Upper lobe of left lung (tissue), 4 donors: ENCODE measurements around the gene RASAL2.

Source experiments
- CTCF ChIP-seq, 6 experiments: fragments of 450-650 bp in 4 of 6; fragments of 200-600 bp in 2 of 6; sonication (generic) in 2 of 6; IDR thresholded peaks; one replicate each; pipeline ENCODE4 v1.5.1; 2016 to 2019; ENCODE audit warnings: antibody characterized with exemption in 6 of 6
- POLR2A ChIP-seq, 4 donors: fragments of 450-650 bp; IDR thresholded peaks; one replicate each; pipeline ENCODE4 v1.5.1; 2016 to 2017; ENCODE audit warnings: antibody characterized with exemption in 4 of 4, mild to moderate bottlenecking in 2 of 4
- POLR2AphosphoS5 ChIP-seq, 2 donors: sonication (generic); formaldehyde crosslinking; IDR thresholded peaks; one replicate each; pipeline ENCODE4 v1.5.1; 2017; ENCODE audit warnings: antibody characterized with exemption in 2 of 2

- TF ChIP-seq CTCF (IDR thresholded peaks at IDR 0.05) (no peak), POLR2A (IDR thresholded peaks at IDR 0.05) (no peak), POLR2AphosphoS5 (IDR thresholded peaks at IDR 0.05) (no peak)
These were observed 405.2 kb downstream of the RASAL2 start for GRCh38 chr1:178498896-178499675.
